Body of pancreas (tissue), 4 donors: ENCODE measurements around the gene COL21A1.

Experiments
- CTCF ChIP-seq, 7 experiments: fragments of 450-650 bp in 4 of 7; fragments of 200-600 bp in 3 of 7; sonication (generic) in 3 of 7; IDR thresholded peaks; one replicate each; pipeline ENCODE4 v1.5.1; 2016 to 2019; ENCODE audit warnings: antibody characterized with exemption in 7 of 7
- POLR2A ChIP-seq, 3 donors: fragments of 450-650 bp; IDR thresholded peaks; one replicate each; pipeline ENCODE4 v1.6.1; 2016; ENCODE audit warnings: antibody characterized with exemption in 3 of 3, mild to moderate bottlenecking in 2 of 3

- TF ChIP-seq CTCF (IDR thresholded peaks at IDR 0.05), result no peak
- no peak for TF ChIP-seq POLR2A (IDR thresholded peaks at IDR 0.05)
Observed at GRCh38 chr6:56188429-56188828, 59.0 kb downstream of the COL21A1 start.
